ENCODE data around the gene TRPM1.

TRPM1 gene

GRCh38 chr15:31020542-31020941, 81.0 kb downstream of the TRPM1 start:
- no peak for DNase-seq

GRCh38 chr15:31019986-31020385, 81.5 kb downstream of the TRPM1 start:
- DNase-seq: no peak

GRCh38 chr15:31017311-31017710, 84.2 kb downstream of the TRPM1 start:
- no peak for DNase-seq

- DNase-seq: no peak
Measured at GRCh38 chr15:31016446-31016915, 85.0 kb downstream of the TRPM1 start.

GRCh38 chr15:31014608-31014925, 87.0 kb downstream of the TRPM1 start:
- no peak for DNase-seq

GRCh38 chr15:31013863-31014607, 87.5 kb downstream of the TRPM1 start:
- no peak for DNase-seq

GRCh38 chr15:31012455-31012854, 89.1 kb downstream of the TRPM1 start:
- DNase-seq: no peak

GRCh38 chr15:31010036-31010435, 91.5 kb downstream of the TRPM1 start:
- DNase-seq: no peak

GRCh38 chr15:31005660-31006059, 95.9 kb downstream of the TRPM1 start:
- no peak for DNase-seq

GRCh38 chr15:31004220-31004733, 97.2 kb downstream of the TRPM1 start:
- DNase-seq: no peak

GRCh38 chr15:31001702-31002101, 99.8 kb downstream of the TRPM1 start:
- DNase-seq: no peak

GRCh38 chr15:30999729-31000128, 101.8 kb downstream of the TRPM1 start:
- DNase-seq: no peak

GRCh38 chr15:30997270-30997669, 104.3 kb downstream of the TRPM1 start:
- no peak for DNase-seq

GRCh38 chr15:30992249-30992864, 109.2 kb downstream of the TRPM1 start:
- DNase-seq: no peak

- DNase-seq: peak in 47 of 56 donors; percentile 34 to 90 (median 68)
Measured at GRCh38 chr15:30991255-30992235, 110.0 kb downstream of the TRPM1 start, which contains the start of gene MTMR10. MTMR10 (minus strand) TSS chr15:30991628; CDS start chr15:30991506, 122 bp downstream.

- no peak for DNase-seq
Measured at GRCh38 chr15:30990446-30991254, 110.9 kb downstream of the TRPM1 start.

- DNase-seq: no peak
Measured at GRCh38 chr15:30990036-30990435, 111.5 kb downstream of the TRPM1 start.

GRCh38 chr15:30985081-30985531, 116.4 kb downstream of the TRPM1 start:
- peak in 16 of 56 donors; percentile 9 to 69 (median 40) for DNase-seq

- DNase-seq: peak in 32 of 56 donors; percentile 16 to 69 (median 41)
Measured at GRCh38 chr15:30984542-30984941, 117.0 kb downstream of the TRPM1 start.

GRCh38 chr15:30984118-30984517, 117.4 kb downstream of the TRPM1 start:
- no peak for DNase-seq

All from nucleus accumbens (tissue), 56 donors.